H9 (cell line): ENCODE data around the gene FADD. TPM values are rescaled to one million over a fixed set of nuclear protein-coding genes. Genes with fewer than 3 reads are reported as not detected.

ENCODE experiments used
- DNase-seq: peaks from one replicate; pipeline ENCODE4 v3.0.0-alpha.2; 2017
- H2AFZ ChIP-seq: one replicate; pipeline ENCODE4 v1.6.1; 2013; ENCODE audit warnings: mild to moderate bottlenecking, low read length, control low read depth, moderate library complexity
- H2AK5ac ChIP-seq: 2 replicates; pipeline ENCODE4 v1.6.1; 2013; ENCODE audit warnings: low read length, control low read depth, mixed read lengths; ENCODE audit not compliant: insufficient read length
- H2BK120ac ChIP-seq: one replicate; pipeline ENCODE4 v1.6.1; 2013; ENCODE audit warnings: low read depth, mild to moderate bottlenecking, low read length, control low read depth, inconsistent platforms; ENCODE audit not compliant: poor library complexity, severe bottlenecking
- H2BK12ac ChIP-seq: 2 replicates; pipeline ENCODE4 v1.6.1; 2013; ENCODE audit warnings: low read length, control low read depth, mixed read lengths, low read depth; ENCODE audit not compliant: insufficient read length
- H2BK15ac ChIP-seq: 2 replicates; pipeline ENCODE4 v1.6.1; 2013; ENCODE audit warnings: low read depth, low read length, control low read depth
- H2BK20ac ChIP-seq: one replicate; pipeline ENCODE4 v1.6.1; 2013; ENCODE audit warnings: low read depth, mild to moderate bottlenecking, low read length, control low read depth, inconsistent platforms; ENCODE audit not compliant: poor library complexity, severe bottlenecking
- H2BK5ac ChIP-seq: 2 replicates; pipeline ENCODE4 v1.6.1; 2013; ENCODE audit warnings: low read length, control low read depth, mixed read lengths; ENCODE audit not compliant: insufficient read length
- H3K14ac ChIP-seq: 2 replicates; pipeline ENCODE4 v1.6.1; 2013; ENCODE audit warnings: low read length, control low read depth; ENCODE audit not compliant: insufficient read depth
- H3K18ac ChIP-seq: 2 replicates; pipeline ENCODE4 v1.6.1; 2013; ENCODE audit warnings: low read depth, mild to moderate bottlenecking, mixed read lengths, low read length, control low read depth; ENCODE audit not compliant: insufficient read length
- H3K23ac ChIP-seq: 2 replicates; pipeline ENCODE4 v1.6.1; 2013; ENCODE audit warnings: low read length, control low read depth, mixed read lengths, low read depth; ENCODE audit not compliant: insufficient read length
- H3K23me2 ChIP-seq: 2 replicates; pipeline ENCODE4 v1.6.1; 2013; ENCODE audit warnings: low read depth, mild to moderate bottlenecking, mixed read lengths, low read length, control low read depth; ENCODE audit not compliant: insufficient read length, poor library complexity, severe bottlenecking
- H3K27ac ChIP-seq: 2 replicates; pipeline ENCODE4 v1.5.1; 2013; ENCODE audit warnings: low read length, control low read depth, mixed read lengths, low read depth; ENCODE audit not compliant: insufficient read length
- H3K27me3 ChIP-seq: 2 replicates; pipeline ENCODE4 v1.6.1; 2013; ENCODE audit warnings: low read length, control low read depth, inconsistent platforms; ENCODE audit not compliant: insufficient read depth
- H3K4ac ChIP-seq: 2 replicates; pipeline ENCODE4 v1.6.1; 2013; ENCODE audit warnings: low read depth, mild to moderate bottlenecking, control low read depth, inconsistent platforms, low read length, moderate library complexity
- H3K4me1 ChIP-seq: 2 replicates; pipeline ENCODE4 v1.6.1; 2013; ENCODE audit warnings: low read length, control low read depth, inconsistent platforms; ENCODE audit not compliant: insufficient read depth
- H3K4me2 ChIP-seq: 2 replicates; pipeline ENCODE4 v1.6.1; 2013; ENCODE audit warnings: low read length, control low read depth, mixed read lengths; ENCODE audit not compliant: insufficient read length, insufficient read depth
- H3K56ac ChIP-seq: 2 replicates; pipeline ENCODE4 v1.6.1; 2013; ENCODE audit warnings: low read depth, mild to moderate bottlenecking, mixed read lengths, low read length, control low read depth; ENCODE audit not compliant: insufficient read length
- H3K79me1 ChIP-seq: 2 replicates; pipeline ENCODE4 v1.6.1; 2013; ENCODE audit warnings: low read depth, mild to moderate bottlenecking, moderate library complexity, low read length, control low read depth, inconsistent platforms; ENCODE audit not compliant: insufficient read depth, poor library complexity, severe bottlenecking
- H3K79me2 ChIP-seq: 2 replicates; pipeline ENCODE4 v1.6.1; 2013; ENCODE audit warnings: low read length, control low read depth, inconsistent platforms; ENCODE audit not compliant: insufficient read depth
- H3K9ac ChIP-seq: 2 replicates; pipeline ENCODE4 v1.6.1; 2013; ENCODE audit warnings: low read length, control low read depth, mixed read lengths; ENCODE audit not compliant: insufficient read length; ENCODE audit errors: extremely low read depth
- H3K9me3 ChIP-seq: one replicate; pipeline ENCODE4 v1.6.1; 2013; ENCODE audit warnings: low read depth, low read length, inconsistent platforms; ENCODE audit not compliant: control insufficient read depth
- H3T11ph ChIP-seq: one replicate; pipeline ENCODE4 v1.6.1; 2013; ENCODE audit warnings: mild to moderate bottlenecking, low read length, control low read depth, inconsistent platforms
- H4K20me1 ChIP-seq: one replicate; pipeline ENCODE4 v1.6.1; 2013; ENCODE audit not compliant: control insufficient read depth, insufficient read length, insufficient read depth
- H4K5ac ChIP-seq: 2 replicates; pipeline ENCODE4 v1.6.1; 2013; ENCODE audit warnings: low read depth, mild to moderate bottlenecking, mixed read lengths, low read length, control low read depth; ENCODE audit not compliant: insufficient read length
- H4K8ac ChIP-seq: replicated peaks from 2 replicates; pipeline ENCODE4 v1.6.1; 2013; ENCODE audit warnings: low read length, control low read depth, mixed read lengths, low read depth; ENCODE audit not compliant: insufficient read length
- H4K91ac ChIP-seq: 2 replicates; pipeline ENCODE4 v1.6.1; 2013; ENCODE audit warnings: low read depth, mild to moderate bottlenecking, moderate library complexity, mixed read lengths, low read length, control low read depth; ENCODE audit not compliant: insufficient read length
- H3K27ac Mint-ChIP-seq, 3 experiments: 2 replicates in 2 of 3; 3 replicates in 1 of 3; pipeline ENCODE4 v1.8.0; 2020 to 2021; ENCODE audit warnings: mixed read lengths in 3 of 3, mild to moderate bottlenecking in 1 of 3, moderate library complexity in 1 of 3
- H3K27me3 Mint-ChIP-seq: 2 replicates; pipeline ENCODE4 v1.8.0; 2021; ENCODE audit warnings: low read depth, mild to moderate bottlenecking, moderate library complexity, mixed read lengths
- H3K36me3 Mint-ChIP-seq, 3 experiments: 2 replicates in 2 of 3; 3 replicates in 1 of 3; pipeline ENCODE4 v1.8.0; 2020 to 2021; ENCODE audit warnings: low read depth in 3 of 3, mixed read lengths in 3 of 3; ENCODE audit not compliant: insufficient read depth in 1 of 3
- H3K4me1 Mint-ChIP-seq, 2 experiments: 2 replicates each; pipeline ENCODE4 v1.8.0; 2020; ENCODE audit warnings: mixed read lengths in 2 of 2
- H3K4me3 Mint-ChIP-seq, 2 experiments: 2 replicates in 1 of 2; 3 replicates in 1 of 2; pipeline ENCODE4 v1.8.0; 2020 to 2021; ENCODE audit warnings: mild to moderate bottlenecking in 2 of 2, mixed read lengths in 2 of 2, moderate library complexity in 1 of 2
- H3K9me3 Mint-ChIP-seq, 2 experiments: 2 replicates in 1 of 2; 3 replicates in 1 of 2; pipeline ENCODE4 v1.8.0; 2020; ENCODE audit warnings: mild to moderate bottlenecking in 2 of 2, mixed read lengths in 2 of 2, moderate library complexity in 1 of 2
- CTCF ChIP-seq: fragments of 200-600 bp; sonication (generic); conservative IDR thresholded peaks from 3 replicates; pipeline ENCODE4 v1.8.0; 2021; ENCODE audit warnings: antibody characterized with exemption, mild to moderate bottlenecking
- WGBS: extraction: QIAGEN DNeasy Blood & Tissue Kit; methylation state at CpG from one replicate; pipeline ENCODE4 v1.1.7; 2013; ENCODE audit warnings: missing lambda C conversion rate, low lambda C conversion rate, mixed read lengths; ENCODE audit not compliant: insufficient read length; ENCODE audit errors: extremely low coverage; 5-methylcytosine and 5-hydroxymethylcytosine counted together
- total RNA-seq: library from RNA; stranded (reverse); gene quantifications from 2 replicates; pipeline ENCODE4 v1.2.1, GENCODE V29; 2021

Gene FADD
- total RNA-seq, 1 experiment from 2014 or later = 51.1 TPM

GRCh38 chr11:70230151-70230839, 27.2 kb downstream of the FADD start:
- Mint-ChIP-seq H3K4me3 (no peak overlapping the region), H3K27me3 (peaks cover 6% of the 10 kb centered on the region), H3K36me3 (no peaks in the 10 kb centered on the region), H3K27ac (no peak overlapping the region), H3K4me1 (peaks cover 16 to 17% of the 10 kb centered on the region in 2 experiments), H3K9me3 (peaks cover 0 to 2% of the 10 kb centered on the region in 2 experiments; a peak in 1 of 5 replicates)
- no peak overlapping the region for H3K14ac ChIP-seq
- no peak overlapping the region for H3K56ac ChIP-seq
- no peak overlapping the region for H3K9ac ChIP-seq
- H2AK5ac ChIP-seq = no peak overlapping the region
- H3K9me3 ChIP-seq = no peaks in the 10 kb centered on the region
- no CpG with 5 or more reads among the region's 8 CpGs for WGBS
- H2BK5ac ChIP-seq = no peak overlapping the region
- no peak overlapping the region for H3K23ac ChIP-seq
- H3T11ph ChIP-seq = no peak overlapping the region
- no peaks in the 10 kb centered on the region for H3K79me2 ChIP-seq
- H3K23me2 ChIP-seq = no peaks in the 10 kb centered on the region
- H4K8ac ChIP-seq = no peak overlapping the region
- H4K5ac ChIP-seq = no peak overlapping the region
- H3K4me2 ChIP-seq = no peak overlapping the region
- H3K79me1 ChIP-seq = no peaks in the 10 kb centered on the region
- H2BK120ac ChIP-seq = no peak overlapping the region
- no peak overlapping the region for H2BK15ac ChIP-seq
- H2BK20ac ChIP-seq = no peak overlapping the region
- H4K20me1 ChIP-seq = no peaks in the 10 kb centered on the region
- H4K91ac ChIP-seq = no peak overlapping the region
- no peak overlapping the region for H3K27ac ChIP-seq
- H3K27me3 ChIP-seq = no peaks in the 10 kb centered on the region
- H2BK12ac ChIP-seq = no peak overlapping the region
- H3K4me1 ChIP-seq = no peaks in the 10 kb centered on the region
- H3K4ac ChIP-seq = no peak overlapping the region
- no peak overlapping the region for H2AFZ ChIP-seq
- no peak overlapping the region for H3K18ac ChIP-seq
- no peak for TF ChIP-seq CTCF
- no peak for DNase-seq
